ENCODE data around the gene MBNL2.
A peak's percentile ranks its signal among the peaks of the same experiment; 100 is the strongest.
"Not testable (repeated sequence)": the region's sequence is repeated elsewhere in the genome, so short reads cannot be mapped to it uniquely, and the experiment has no call there.

The MBNL2 gene

DNA sequence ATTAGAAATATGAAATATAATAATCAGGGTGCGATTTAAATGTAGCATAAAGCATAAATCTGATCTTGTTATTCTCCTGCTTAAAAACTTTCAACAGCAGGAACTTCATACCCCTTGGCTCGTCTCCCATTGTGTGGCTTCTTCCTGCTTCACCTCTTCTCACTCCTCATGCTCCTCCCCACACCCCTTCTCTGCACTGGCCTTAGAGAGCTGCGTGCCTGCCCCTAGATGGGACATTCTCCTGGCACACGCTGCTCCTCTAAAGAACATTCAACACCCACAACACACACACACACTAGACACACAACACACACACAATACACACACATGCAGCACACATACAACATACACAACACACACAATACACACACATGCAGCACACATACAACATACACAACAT, 107.2 kb downstream of the MBNL2 start:
- DNase-seq: no peak

- DNase-seq: no peak
These were observed 108.3 kb downstream of the MBNL2 start for GRCh38 chr13:97330448-97330847.

DNA sequence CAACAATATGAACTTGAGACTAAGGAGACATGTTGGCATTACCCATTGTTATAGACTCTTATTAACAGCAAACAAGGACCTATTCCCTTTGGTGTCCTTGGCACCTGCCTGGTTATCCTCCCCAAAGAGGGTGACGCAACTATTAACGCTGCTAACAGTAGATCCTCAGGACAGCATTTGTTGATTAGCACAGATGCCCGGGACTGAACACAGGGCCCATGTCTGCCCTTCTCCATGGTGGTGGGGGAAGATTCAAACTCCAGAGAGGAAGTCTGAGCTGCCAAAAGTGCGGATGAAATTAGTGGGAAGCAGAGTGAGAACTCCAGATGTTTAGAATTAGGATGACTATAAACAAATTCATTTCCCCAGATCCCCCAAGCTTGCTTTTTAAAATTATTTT, 110.6 kb downstream of the MBNL2 start:
- no peak for DNase-seq

DNA sequence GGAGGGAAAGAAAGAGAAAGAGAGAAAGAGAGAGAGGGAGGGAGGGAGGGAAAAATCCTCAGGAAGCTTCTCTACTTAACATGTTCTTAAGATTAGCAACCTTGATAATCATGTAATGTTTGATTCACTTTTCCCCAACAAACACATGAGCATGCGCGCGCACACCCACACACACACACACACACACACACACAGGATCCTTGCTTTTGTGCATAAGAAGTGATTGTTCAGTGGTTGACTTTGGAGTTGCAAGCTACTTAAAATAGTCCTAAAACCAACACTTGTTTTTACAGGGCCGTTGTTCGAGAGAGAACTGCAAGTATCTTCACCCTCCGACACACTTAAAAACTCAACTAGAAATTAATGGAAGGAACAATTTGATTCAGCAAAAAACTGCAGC, 111.8 kb downstream of the MBNL2 start:
- DNase-seq: no peak

DNA sequence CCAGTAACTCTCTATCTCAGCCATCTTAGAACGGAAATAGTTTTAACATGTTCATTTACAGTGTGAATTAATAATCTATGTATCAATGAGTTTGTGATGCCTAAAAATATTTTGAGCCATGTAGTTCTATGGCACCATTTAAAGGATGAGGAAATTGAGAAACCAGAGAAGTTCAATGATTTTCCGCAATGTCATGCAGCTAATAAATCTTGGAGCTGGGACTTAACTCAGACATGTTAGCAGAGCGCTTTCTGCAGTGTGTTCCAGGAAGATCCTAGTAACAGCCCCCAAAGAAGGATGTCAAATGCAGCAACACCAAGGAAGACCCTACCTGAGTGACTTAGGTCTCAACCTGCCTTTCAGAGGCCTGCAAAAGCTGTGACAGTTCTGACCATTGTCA, 112.6 kb downstream of the MBNL2 start:
- no peak for DNase-seq

DNA sequence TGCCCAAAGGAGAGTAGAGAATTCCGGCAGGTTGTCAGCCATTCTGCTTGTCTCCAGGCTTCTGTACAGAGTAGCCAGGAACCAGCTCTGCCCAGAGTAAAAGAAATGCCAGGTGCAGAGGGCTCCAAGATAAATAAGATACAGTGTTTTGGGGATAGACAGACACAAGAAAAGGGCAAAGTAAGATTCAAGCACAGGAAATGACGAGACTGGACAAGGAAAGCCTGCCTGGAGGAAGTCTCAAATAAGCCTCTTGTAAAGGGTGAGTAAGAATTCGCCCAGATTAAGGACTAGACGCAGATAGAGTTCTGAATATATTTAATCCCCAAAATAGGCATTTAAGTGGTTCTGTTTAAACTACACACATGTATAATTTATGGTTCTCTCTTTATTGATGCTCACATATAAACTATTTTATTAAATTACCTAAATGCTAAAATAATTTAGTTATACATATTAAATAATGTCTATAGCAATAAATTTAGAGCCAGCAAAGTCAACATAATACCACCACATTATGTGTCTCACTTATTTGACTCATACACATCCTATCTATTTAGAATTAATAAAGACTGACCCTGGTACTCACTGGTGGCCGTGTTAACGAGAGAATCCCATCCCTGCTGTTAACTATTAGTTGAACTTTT, 113.5 kb downstream of the MBNL2 start:
- no peak for DNase-seq

- DNase-seq: no peak
These were observed 115.9 kb downstream of the MBNL2 start for GRCh38 chr13:97337985-97338499.

DNA sequence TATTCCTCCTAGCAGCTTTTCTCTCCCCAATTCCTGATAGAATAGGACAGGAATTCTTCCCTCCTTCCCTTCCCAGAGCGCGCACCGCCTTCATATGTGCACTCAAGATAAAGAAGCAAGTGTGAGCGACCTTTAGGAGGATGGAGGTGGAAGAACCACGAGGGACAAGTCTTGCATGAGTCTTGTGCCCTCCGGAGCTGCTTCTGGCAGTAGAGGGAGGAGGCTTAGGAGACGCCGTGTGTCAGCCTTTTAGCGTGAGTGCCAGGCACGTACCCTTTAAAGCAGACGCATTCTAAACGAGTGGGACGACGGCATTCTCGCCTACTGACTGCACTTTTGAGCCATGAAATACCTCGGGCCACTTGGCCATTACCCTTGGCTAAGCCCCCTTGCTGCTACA, 116.4 kb downstream of the MBNL2 start:
- DNase-seq: peak; percentile 22

DNA sequence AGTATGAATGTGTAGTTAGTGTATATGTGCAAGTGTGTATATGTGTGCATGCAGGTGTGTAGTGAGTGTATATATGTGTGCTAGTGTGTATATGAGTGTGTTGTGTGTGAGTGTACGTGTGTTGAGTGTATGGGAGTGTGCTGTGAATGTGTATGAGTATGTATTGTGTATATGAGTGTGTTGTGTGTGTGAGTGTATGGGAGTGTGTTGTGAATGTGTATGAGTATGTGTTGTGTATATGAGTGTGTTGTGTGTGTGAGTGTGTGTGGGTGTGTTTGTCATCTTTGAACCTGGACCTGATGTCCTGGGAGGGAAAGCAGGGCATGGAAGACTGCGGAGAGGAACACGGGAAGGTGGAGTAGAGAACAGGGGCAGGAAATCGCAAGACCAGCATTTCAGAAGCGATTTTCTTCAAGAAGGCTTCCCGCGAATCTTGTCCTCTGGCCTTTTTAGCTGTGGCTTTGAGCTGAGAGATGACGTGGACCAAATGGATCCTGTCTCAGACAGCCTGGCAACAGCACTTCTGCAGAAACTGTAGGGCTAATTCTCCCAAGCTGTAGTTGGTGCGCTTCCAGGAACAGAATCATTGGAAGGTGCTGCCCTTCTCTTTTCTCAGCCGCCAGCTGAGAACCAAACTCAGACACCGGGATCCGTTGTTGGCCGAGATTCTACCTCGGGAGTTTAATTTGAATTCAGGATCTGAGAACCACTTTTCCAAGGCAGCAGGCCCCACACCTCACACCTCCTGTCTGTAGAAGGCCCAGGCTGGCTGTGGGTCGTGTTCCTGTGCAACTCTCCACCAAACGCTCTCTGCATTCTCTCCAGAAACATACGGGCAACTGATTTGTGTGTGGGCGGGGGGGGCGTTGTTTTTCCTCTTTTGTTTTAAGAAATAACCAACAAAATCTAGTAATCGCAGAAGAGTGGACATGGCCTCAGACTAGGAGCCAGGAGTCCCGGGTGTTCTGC, 117.2 kb downstream of the MBNL2 start:
- peak; percentile 56 for DNase-seq

DNA sequence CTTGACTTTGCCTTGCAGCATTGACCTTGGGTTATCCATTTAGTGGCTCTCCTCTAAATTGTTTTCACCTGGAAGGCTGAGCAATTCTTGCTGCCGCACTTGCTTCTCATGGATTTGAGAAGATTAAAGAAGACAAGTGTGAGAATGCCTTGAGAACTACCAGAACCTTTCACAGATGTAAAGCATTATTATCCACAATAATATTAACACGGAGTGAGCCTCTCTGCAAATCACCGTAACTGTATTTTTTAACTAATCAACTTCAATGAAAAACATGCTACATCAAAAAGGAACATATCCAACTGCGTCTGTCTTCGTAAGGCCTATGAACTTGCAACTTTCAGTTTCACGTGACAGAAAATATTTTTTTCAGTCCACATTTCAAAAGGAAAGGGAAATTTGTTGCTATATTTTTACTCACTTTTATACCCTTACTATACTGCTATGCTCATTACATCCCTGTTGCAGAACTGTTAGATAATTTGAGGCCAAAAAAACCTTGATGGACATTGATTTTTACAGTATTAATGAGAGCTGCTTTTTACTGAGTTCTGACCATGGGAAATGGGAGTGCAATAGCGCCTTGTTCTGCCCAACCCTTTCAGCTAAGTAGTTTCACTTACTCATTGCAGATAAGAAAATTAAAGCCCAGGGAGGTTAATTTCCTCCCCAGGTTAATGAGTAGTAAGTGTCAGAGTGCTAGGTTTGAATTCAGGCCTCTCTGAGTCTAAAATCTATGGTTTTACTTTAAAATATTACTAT, 118.0 kb downstream of the MBNL2 start:
- peak; percentile 34 for DNase-seq

- no peak for DNase-seq
These were observed 119.0 kb downstream of the MBNL2 start for GRCh38 chr13:97341135-97341534.

DNA sequence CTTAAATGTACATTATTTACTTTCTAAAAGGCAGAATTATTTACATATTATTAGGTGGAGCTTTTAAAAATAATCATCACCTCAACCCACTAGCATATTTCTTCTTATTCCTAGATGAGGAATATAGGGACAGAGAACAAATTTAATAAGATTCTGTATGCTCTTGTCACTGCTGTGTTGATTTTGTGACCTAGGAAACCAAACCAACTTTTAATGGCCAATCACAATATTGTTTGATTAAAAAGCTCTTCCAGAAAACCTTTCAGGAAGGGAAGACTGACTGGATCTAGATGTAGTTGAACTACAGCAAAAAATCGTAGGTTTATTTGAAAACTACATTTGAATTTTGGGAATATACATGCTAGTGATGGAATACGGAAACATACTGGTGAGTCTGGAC, 120.0 kb downstream of the MBNL2 start:
- no peak for DNase-seq

DNA sequence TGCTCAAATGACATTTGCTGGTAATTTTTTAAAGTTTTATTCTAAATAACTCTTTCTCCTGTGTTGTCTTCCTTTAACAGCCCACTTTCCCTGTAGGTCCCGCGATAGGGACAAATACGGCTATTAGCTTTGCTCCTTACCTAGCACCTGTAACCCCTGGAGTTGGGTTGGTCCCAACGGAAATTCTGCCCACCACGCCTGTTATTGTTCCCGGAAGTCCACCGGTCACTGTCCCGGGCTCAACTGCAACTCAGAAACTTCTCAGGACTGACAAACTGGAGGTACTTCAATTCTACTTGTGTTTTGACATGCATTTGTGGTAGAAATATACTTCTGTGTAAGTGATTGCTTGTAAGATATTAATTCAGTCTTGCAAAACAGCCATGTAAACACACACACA, 120.8 kb downstream of the MBNL2 start:
- no peak for DNase-seq

GRCh38 chr13:97344265-97345175, 122.4 kb downstream of the MBNL2 start:
- peak; percentile 49 for DNase-seq

DNA sequence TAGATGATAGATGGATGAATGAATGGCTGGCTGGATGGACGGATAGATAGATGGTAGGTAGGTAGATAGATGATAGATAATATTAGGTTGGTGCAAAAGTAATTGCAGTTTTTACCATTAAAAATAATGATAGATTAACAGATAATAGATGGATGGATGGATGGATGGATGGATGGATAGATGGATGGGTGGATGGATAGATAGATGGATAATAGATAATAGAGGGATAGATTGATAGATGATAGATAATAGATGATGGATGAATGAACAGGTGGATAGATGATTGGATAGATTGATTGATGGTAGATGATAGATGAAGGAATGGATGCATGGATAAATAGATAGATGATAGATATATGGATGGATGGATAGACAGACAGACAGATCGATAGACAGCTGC, 124.0 kb downstream of the MBNL2 start:
- DNase-seq: no peak

GRCh38 chr13:97346561-97347254, 124.6 kb downstream of the MBNL2 start:
- DNase-seq: no peak

DNA sequence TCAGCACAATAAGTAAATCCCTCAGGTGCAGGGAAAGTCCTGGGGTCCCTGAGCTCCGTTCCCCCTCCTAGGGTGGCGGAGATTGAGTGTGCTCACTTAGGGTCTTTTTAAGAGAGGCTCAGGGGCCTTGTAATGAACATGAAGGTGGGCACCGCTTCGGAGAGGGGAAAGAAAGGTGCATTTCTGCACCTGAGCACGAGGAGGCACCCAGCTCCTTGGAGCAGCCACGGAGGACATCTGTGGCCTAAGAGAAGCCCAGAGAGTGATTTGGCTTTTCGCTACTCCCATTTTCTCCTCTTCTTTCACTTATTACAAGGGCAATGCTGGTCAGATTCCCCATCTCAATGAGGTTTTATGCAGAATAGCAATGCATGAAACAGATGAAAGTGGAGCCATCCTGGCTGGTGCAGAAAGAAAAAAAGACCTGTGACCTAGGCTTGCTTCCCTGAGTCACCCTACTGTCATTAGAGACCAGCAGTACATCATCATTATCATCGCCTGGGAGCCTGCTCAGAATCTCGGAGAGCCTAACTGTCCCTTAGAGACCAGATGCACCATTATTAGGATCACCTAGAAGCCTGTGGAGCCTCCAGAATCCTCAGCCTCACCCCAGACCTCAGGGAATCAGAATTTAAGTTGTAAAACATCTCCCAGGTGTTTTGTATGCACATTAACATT, 125.3 kb downstream of the MBNL2 start:
- no peak for DNase-seq

- no peak for DNase-seq
These were observed 126.5 kb downstream of the MBNL2 start for GRCh38 chr13:97348569-97349100.

- DNase-seq: not testable (repeated sequence)
These were observed 129.9 kb downstream of the MBNL2 start for GRCh38 chr13:97352012-97352411.

- DNase-seq: no peak
These were observed 130.7 kb downstream of the MBNL2 start for GRCh38 chr13:97352815-97353214.
